HEK293 (cell line): Measurements from ENCODE around the gene CFAP221.

Experiments used
- CTCF ChIA-PET: fragments of 350-600 bp; formaldehyde crosslinking; extraction: SDS; loops from one replicate; lab custom pipeline; 2021; ENCODE audit warnings: antibody characterized with exemption; lab: Yijun Ruan, JAX
- POLR2A ChIA-PET: fragments of 300-600 bp; formaldehyde crosslinking; extraction: SDS; loops from one replicate; lab custom pipeline; 2020; ENCODE audit warnings: antibody characterized with exemption, inconsistent platforms; lab: Yijun Ruan, JAX
- H3K27ac ChIP-seq: fragments of 200-500 bp; sonication (Bioruptor generic); 2 replicates; pipeline ENCODE4 v1.5.1; 2014; ENCODE audit warnings: low read depth, low read length, control low read depth, inconsistent platforms; ENCODE audit errors: extremely low read depth
- H3K36me3 ChIP-seq, 2 experiments: fragments of 200-500 bp in 1 of 2; sonication (Bioruptor generic) in 1 of 2; 1 replicate in 1 of 2; 2 replicates in 1 of 2; pipeline ENCODE4 v1.5.1; 2014 to 2017; ENCODE audit warnings: inconsistent platforms in 2 of 2, low read length in 2 of 2; ENCODE audit not compliant: control insufficient read depth in 2 of 2, insufficient read depth in 1 of 2
- H3K4me1 ChIP-seq: fragments of 200-500 bp; sonication (Bioruptor generic); 2 replicates; pipeline ENCODE4 v1.5.1; 2014; ENCODE audit warnings: mild to moderate bottlenecking, low read length, inconsistent platforms; ENCODE audit not compliant: control insufficient read depth, insufficient read depth
- H3K4me3 ChIP-seq: 2 replicates; pipeline ENCODE4 v1.5.1; 2011; ENCODE audit warnings: low read depth, mild to moderate bottlenecking, control low read depth, low read length, moderate library complexity
- H3K9me3 ChIP-seq: fragments of 200-500 bp; sonication (Bioruptor generic); 2 replicates; pipeline ENCODE4 v1.5.1; 2014; ENCODE audit warnings: low read depth, low read length, inconsistent platforms; ENCODE audit not compliant: control insufficient read depth, insufficient read depth
- ELK4 ChIP-seq: IDR thresholded peaks from 2 replicates; pipeline ENCODE4 v1.6.1; 2011; ENCODE audit warnings: mild to moderate bottlenecking, low read depth, low read length, borderline replicate concordance
- HOXC10 ChIP-seq: sonication (generic); formaldehyde crosslinking; IDR thresholded peaks from 2 replicates; pipeline ENCODE4 v1.8.1; 2023; ENCODE audit warnings: mild to moderate bottlenecking, missing genetic modification reagents
- IKZF3 ChIP-seq: fragments of 450-650 bp; IDR thresholded peaks from 2 replicates; pipeline ENCODE4 v1.5.0; 2018; ENCODE audit warnings: missing biosample characterization, mild to moderate bottlenecking, missing genetic modification characterization, moderate library complexity
- PRDM4 ChIP-seq: fragments of 450-650 bp; formaldehyde crosslinking; IDR thresholded peaks from 2 replicates; pipeline ENCODE4 v1.5.1; 2017; ENCODE audit warnings: missing biosample characterization, missing genetic modification characterization
- PRDM6 ChIP-seq: fragments of 450-650 bp; formaldehyde crosslinking; IDR thresholded peaks from 2 replicates; pipeline ENCODE4 v1.5.1; 2017; ENCODE audit warnings: missing biosample characterization, missing genetic modification characterization
- YY1 ChIP-seq: fragments of 450-650 bp; formaldehyde crosslinking; IDR thresholded peaks from 2 replicates; pipeline ENCODE4 v1.5.1; 2018; ENCODE audit warnings: missing biosample characterization, missing genetic modification characterization
- ZBTB10 ChIP-seq: fragments of 450-650 bp; formaldehyde crosslinking; IDR thresholded peaks from 2 replicates; pipeline ENCODE4 v1.5.1; 2016; ENCODE audit warnings: missing biosample characterization, missing genetic modification characterization
- ZFP41 ChIP-seq: fragments of 450-650 bp; formaldehyde crosslinking; IDR thresholded peaks from 2 replicates; pipeline ENCODE4 v1.5.1; 2016; ENCODE audit warnings: missing biosample characterization, missing genetic modification characterization, borderline replicate concordance
- ZNF133 ChIP-seq: fragments of 450-650 bp; formaldehyde crosslinking; IDR thresholded peaks from 2 replicates; pipeline ENCODE4 v1.5.1; 2016; ENCODE audit warnings: missing biosample characterization, missing genetic modification characterization
- ZNF280C ChIP-seq: fragments of 450-650 bp; formaldehyde crosslinking; IDR thresholded peaks from 2 replicates; pipeline ENCODE4 v1.5.1; 2016; ENCODE audit warnings: missing biosample characterization, missing genetic modification characterization
- ZNF341 ChIP-seq: fragments of 450-650 bp; formaldehyde crosslinking; IDR thresholded peaks from 2 replicates; pipeline ENCODE4; 2016; ENCODE audit warnings: low read depth, missing biosample characterization, missing genetic modification characterization
- ZNF488 ChIP-seq: fragments of 450-650 bp; formaldehyde crosslinking; IDR thresholded peaks from 2 replicates; pipeline ENCODE4 v1.5.1; 2016; ENCODE audit warnings: missing biosample characterization, missing genetic modification characterization
- ZNF530 ChIP-seq: fragments of 450-650 bp; formaldehyde crosslinking; IDR thresholded peaks from 2 replicates; pipeline ENCODE4 v1.5.1; 2016; ENCODE audit warnings: low read depth, missing biosample characterization, missing genetic modification characterization
- ZNF610 ChIP-seq: fragments of 450-650 bp; formaldehyde crosslinking; IDR thresholded peaks from 2 replicates; pipeline ENCODE4 v1.5.1; 2016; ENCODE audit warnings: missing biosample characterization, missing genetic modification characterization, borderline replicate concordance
- ZNF677 ChIP-seq: fragments of 450-650 bp; IDR thresholded peaks from 2 replicates; pipeline ENCODE4 v1.5.0; 2018; ENCODE audit warnings: missing biosample characterization, mild to moderate bottlenecking, missing genetic modification characterization, moderate library complexity
- ZSCAN5A ChIP-seq: fragments of 450-650 bp; formaldehyde crosslinking; IDR thresholded peaks from 2 replicates; pipeline ENCODE4 v1.5.1; 2016; ENCODE audit warnings: missing biosample characterization, missing genetic modification characterization

The CFAP221 gene

GRCh38 chr2:119630121-119630520, 85.9 kb downstream of the CFAP221 start:
- ChIA-PET CTCF (interaction anchor here (3.5 kb wide), 1 partner anchor 12 kb away, joined by 29 read pairs; no protein-coding TSS in a partner anchor), POLR2A (no interaction called here)
- H3K36me3 ChIP-seq: no peaks in the 10 kb centered on the region
- TF ChIP-seq PRDM6 (tag by site-specific recombination): no peak
- no peak for TF ChIP-seq HOXC10 (CRISPR knock-in tag)
- TF ChIP-seq ZNF610 (tag by site-specific recombination): no peak
- TF ChIP-seq PRDM4 (tag by site-specific recombination): no peak
- TF ChIP-seq ZNF133 (tag by site-specific recombination): no peak
- no peak for TF ChIP-seq ZNF488 (tag by site-specific recombination)
- no peak for TF ChIP-seq ZNF341
- TF ChIP-seq ZNF530 (tag by site-specific recombination): no peak
- no peak for TF ChIP-seq ZFP41
- no peak for TF ChIP-seq IKZF3 (tag by site-specific recombination)
- no peak for TF ChIP-seq ZSCAN5A
- no peak for TF ChIP-seq ZNF677 (tag by site-specific recombination)
- no peak for TF ChIP-seq ZNF280C (tag by site-specific recombination)
- no peak for TF ChIP-seq ELK4
- TF ChIP-seq YY1 (tag by site-specific recombination): no peak
- TF ChIP-seq ZBTB10 (tag by site-specific recombination): no peak
- no peaks in the 10 kb centered on the region for H3K9me3 ChIP-seq
- H3K27ac ChIP-seq: no peak overlapping the region
- H3K4me1 ChIP-seq: no peaks in the 10 kb centered on the region
- no peak overlapping the region for H3K4me3 ChIP-seq
